HG03442 (cell line): ENCODE results near the gene RCOR1.

Experiments used
- ATAC-seq: cut with Tn5 transposase; IDR thresholded peaks from one replicate; pipeline ENCODE4 v1.9.1; 2021; ENCODE audit warnings: mild to moderate bottlenecking, moderate library complexity; ENCODE audit not compliant: unreplicated experiment

RCOR1 gene

DNA sequence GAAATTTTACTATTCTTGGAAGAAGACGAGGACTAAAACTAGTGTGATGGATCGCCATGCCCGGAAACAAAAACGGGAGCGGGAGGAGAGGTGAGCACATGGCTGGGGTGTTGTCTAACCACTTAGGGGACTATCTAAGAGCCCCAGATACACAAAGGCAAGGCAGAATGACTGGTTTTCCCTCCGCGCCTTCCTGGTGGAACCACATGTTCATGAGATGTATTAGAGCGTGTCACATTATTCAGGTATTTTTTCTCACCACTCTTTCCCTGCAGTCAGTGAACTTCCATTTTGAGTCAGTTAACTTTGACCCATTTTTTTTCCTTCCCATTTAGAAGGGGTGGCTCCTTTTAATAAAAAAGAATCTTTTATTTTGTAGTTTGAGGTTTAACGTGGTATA is 116.0 kb downstream of the RCOR1 start:
- peak; percentile 52 for ATAC-seq

DNA sequence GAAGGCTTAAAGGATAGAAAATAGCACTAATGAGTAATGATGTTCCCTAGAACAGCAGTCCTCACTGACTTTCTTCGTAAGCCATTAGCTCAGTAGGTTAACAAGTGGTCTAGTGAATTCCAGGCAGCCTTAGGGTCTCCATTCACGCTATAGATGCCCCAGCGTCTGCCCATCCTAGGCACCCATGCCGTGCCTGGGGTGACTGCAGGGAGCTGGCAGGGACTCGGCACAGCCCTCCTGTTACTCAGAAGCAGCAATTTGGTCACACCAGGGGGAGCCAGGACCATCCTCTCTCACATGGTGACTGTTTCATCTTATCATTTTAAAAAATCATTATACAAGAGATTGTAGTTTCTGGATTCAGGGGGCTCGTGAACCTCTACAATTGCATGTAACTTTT is 118.8 kb downstream of the RCOR1 start:
- ATAC-seq, result no peak

DNA sequence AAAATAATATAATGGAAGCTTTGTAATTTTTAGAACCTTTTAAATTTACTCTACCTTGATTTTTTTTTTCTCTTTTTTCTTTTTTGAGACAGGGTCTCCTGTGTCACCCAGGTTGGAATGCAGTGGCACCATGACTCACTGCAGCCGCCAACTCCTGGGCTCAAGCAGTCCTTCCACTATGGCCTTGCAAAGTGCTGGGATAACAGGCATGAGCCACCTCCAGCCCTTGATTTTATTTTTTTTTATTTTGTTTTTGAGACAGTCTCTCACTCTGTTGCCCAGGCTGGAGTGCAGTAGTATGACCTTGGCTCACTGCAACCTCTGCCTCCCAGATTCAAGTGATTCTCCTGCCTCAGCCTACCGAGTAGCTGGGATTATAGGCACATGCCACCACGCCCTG is 119.5 kb downstream of the RCOR1 start:
- ATAC-seq, result no peak

DNA sequence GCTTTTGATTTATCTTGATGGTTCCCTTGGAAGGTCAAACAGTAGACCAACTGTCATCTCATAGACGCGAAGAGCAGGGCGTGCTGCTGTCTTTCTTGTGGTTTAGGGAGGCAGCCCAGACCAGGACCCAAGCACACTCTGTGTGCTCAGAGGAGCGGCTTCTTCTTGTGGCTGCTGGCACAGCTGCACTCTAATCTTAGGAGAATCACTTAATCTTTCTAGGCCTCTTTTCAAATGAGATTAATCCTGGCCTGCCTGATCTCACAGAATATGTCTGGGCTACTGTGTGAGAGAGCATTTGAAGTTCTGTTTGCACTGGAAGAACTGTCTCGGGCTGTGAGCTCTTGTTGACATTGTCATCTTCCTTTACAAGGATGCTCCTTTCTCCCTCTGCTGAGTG is 124.8 kb downstream of the RCOR1 start:
- ATAC-seq, result no peak

DNA sequence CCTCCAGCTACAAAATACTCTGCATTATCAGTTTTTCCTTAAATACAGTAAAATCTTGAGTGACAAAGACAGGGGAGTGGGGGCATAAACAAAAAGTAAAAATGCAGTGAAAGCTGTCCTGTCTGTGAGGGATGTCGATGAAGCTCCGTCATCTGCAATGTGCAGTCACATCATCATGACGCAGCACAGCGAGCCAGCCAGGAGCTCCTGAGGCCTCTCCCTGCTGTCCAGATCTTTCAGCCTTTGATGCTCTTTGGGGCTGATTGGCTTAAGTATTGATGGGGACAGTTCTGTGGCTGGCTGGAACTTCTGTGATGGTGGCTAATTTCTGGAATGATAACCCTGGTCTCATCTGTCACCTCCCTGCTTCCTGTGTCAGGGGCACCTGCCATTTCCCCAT is 130.2 kb downstream of the RCOR1 start:
- ATAC-seq, result no peak

DNA sequence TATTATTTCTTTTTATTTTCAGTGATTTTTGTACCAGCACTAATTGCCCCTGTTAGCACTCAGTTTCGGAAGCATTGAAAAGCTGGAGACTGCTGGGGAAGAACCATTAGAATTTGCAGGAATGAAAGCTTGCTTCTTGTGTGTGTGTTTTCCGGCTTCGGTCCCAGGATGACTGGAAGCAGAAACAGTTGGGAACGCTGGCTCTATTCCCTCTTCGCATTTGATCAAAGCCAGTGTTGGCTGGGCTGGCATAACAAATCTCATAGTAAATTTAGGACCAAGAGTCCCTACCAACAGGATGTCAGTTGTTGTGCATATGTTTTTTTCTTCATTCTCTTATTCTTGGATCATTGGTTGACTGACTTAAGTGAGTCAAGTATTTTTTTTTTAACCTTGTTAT is 131.2 kb downstream of the RCOR1 start:
- ATAC-seq, result no peak

DNA sequence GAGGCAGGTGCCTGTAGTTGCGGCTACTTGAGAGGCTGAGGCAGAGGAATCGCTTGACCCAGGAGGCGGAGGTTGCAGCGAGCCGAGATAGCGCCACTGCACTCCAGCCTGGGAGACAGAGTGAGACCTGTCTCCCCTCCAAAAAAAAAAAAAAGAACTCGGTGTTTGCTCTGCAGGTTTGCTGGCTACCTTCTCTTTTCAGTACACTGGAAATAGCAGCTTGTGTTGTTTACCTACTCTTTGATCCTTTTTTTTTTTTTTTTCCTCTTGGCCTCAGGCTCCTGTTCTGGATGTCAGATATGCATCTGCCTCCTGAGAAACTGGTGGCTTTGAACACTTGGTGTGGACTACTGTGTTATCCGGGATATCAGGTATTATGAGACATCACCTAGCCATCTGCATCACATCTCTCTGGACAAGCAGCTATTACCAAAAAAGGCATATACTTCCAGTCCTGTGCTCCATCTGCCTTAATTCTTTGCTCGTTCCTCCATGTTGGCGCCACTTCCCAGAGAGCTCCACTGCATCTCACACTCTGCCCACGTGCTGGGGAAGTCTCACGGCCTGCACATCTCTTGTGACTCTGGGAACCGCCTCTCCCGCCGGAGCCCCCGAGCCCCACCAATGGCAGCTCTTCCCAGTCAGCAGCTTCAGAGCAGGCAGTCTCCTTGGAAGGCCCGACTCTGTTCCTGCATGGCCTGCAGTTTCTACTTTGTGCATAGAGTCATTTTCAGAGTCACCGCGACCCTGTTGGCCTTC is 133.9 kb downstream of the RCOR1 start:
- ATAC-seq, result no peak

DNA sequence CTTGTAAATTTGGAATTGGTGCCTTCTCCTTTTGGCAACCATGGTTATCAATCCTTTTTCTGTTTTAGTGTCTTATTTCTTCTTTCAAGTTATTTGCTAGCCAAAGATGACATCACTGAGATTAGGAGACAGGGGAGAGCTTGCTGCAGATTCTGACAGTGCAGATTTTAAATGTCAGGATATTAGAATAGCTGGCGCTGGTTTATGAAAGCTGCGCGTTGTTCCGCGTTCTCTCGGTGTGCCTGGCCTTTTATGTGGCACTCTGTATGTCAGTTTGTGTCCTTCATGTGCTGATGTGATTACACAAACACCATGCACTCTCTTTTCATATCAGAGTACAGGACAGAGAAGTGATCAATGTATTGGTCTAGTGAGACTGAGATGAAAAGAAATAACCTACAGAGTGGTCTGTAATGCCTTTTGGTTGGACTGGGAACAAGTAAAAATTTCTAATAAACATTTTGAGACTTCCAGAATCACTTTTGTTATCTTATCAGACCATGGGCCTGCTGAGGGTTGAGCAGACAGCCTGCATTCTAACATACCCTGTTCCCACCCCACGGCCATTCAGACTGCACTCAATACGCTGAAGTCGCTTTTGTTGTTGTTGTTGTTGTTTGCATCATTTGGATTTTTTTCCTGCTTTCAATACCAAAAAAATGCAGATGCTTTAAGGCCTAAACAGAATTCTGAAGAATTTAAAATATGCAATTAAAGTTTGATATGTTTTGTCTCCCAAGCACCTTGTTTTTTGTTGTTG is 135.1 kb downstream of the RCOR1 start:
- ATAC-seq, result no peak

DNA sequence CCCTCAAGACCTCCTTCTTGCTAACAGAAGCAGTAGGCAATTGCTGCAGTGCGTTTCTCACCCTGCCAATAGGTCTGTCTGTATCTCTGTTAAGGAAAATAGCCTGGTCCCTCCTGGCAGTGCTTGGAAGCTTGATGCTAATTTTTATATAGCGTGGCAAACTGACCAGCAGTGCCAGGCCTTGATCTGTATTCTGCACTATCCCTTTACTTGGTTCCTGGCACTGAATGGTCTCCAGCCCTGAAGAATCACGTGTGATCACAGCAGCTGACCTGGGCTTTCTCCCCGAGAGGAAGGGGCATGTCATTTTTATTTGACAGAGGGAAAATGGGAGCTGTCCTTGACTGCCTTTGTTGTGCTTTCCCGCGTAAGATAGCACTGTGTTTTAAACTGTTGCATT is 136.1 kb downstream of the RCOR1 start:
- ATAC-seq, result no peak

DNA sequence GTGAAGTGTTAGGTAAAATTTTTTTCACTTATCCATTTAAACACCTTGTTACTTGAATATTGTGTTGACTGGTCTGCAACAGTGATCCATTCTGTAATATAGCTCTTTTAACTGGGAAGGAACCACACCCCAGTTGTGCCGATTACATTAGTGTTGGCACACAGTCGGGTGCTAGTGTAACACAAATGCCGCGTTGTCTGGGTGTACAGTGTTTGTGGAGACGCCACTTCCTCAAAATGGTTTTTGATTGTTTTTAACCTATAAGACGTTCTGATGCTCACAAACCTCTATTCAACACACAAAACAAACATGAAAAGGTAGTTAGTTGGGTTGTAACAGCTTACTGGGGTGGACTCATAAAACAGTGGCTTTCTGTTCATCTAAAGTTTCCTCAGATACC is 136.8 kb downstream of the RCOR1 start:
- no peak for ATAC-seq

DNA sequence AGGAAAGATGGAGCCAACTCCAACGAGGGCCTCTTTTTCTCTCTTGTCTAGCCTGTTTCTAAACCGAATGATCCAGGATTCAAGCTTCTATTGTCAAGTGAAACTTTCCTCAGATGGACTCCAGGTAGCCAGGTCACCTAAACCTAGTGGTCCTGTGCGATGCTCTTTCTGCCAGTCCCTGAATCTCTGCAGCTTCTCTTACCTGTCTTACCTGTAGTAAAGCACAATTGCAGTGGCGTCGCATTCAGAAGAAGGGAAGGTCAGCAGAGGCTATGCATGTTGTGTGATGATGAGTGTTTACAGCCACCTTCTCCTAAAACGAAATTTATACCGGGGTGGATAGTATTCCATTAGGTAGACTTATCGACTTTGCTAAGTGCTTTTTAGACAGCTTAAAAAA is 137.4 kb downstream of the RCOR1 start:
- ATAC-seq, result no peak

DNA sequence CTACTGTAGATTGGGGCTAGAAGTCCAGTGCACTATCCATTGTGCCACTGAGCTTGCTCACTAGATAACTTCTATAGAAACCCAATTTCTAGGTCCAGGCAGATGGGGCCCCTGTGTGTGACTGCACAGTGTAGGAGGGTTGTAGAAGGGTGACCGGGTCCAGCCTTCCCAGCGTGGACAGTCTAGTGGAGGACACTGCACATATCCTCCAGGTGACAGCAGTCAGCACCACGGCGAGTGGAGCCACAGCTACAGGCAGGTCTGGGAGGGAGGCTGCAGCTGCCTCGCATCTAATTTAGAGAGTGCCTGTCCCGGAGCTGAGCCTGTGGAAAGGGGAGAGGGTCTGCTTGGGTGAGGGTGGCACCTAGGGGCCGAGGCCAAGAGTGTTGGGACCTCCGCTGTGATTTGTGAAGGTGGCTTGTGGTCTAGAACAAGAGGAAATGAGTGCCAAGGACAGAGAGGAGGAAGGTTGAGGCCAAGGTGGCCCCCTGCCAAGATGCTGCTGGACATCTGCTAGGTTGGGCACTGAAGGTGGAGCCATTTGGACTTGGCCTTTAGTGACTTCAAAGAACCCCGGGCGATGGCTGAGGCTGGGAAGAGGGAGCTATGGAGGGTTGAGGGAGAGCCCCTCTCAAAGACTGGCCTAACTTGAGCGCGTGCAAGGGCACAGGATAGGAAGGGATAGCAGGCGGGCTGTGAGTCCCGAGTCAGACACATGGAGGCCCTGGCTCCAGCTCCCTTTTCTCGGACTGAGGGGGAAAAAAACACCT is 138.8 kb downstream of the RCOR1 start:
- no peak for ATAC-seq

DNA sequence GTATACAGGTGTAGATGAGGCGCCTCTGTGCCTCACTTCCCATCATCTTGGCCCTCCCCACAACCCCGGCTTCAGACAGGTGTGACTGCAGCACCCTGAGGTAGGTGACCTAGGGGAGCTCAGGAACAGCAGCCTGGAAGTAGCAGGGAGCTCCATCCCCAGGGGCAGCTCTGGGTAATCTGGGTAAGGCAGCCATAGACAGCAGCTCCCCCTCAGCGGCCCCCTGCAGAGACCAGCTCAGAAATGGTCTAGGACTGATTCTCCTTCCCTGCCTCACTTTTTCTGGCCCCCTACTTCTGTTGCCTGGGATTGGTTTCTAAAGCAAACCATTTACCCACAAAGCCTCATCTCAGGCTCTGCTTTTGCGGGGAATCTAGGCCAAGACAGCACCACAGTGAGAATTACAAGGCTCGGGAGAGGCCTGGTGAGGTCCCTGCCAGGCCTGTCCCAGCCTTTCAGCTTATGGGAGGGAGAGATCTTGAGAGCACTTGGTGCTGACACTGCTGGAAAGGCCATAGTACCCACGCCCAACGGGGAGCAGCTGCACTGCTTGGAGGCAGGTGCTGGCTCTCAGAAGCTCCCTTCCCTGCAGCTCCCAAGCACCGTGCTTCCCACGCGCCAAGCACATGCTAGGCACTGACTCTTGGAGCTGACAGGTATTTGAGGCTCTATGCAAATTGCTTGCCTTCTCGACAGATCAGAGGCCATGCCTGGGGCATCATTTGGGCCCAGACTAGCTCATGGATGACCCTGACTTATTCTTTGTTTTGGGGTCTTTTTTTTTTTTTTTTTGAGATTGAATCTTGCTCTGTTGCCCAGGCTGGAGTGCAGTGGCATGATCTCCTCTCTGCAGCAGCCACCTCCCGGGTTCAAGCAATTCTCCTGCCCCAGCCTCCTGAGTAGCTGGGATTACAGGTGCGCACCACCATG is 139.7 kb downstream of the RCOR1 start:
- no peak for ATAC-seq

DNA sequence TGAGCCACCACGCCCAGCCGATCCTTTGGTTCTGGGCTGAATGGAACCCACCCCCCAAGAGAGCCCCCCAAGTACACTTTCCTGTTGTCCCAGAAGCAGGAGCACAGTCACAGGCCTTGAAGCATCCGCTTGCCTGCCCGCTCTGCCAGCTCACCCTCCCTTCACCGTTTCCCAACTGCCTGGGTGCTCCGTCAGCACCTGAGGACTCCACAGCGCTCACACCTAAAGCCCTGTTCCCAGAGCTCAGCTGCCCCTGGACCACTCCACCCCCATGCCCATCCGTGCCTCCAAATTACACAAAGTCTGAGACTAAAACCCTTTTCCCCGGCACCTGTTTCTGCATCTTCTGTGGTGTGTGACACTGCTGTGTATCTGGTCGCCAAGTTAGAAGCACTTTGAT is 140.5 kb downstream of the RCOR1 start:
- ATAC-seq, result no peak

DNA sequence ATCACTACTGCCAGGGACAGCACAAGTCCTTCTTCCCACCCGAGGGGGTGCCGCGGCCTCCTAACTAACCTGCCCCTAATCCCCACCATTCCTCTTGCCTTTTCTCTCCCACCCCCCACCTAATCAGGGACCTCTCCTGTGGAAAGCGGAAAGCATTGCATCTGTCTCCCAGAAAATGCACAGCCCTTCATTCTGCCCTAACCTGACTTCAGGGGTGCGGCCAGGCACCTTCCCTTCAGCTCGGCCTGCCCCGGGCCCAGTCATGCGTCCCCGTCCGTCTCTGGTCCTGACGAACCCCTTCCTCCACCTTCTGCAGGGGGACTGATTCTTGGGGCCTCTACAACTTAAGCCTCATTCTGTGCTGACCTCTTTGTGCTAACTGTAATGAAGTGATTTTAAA is 140.9 kb downstream of the RCOR1 start:
- ATAC-seq, result no peak

DNA sequence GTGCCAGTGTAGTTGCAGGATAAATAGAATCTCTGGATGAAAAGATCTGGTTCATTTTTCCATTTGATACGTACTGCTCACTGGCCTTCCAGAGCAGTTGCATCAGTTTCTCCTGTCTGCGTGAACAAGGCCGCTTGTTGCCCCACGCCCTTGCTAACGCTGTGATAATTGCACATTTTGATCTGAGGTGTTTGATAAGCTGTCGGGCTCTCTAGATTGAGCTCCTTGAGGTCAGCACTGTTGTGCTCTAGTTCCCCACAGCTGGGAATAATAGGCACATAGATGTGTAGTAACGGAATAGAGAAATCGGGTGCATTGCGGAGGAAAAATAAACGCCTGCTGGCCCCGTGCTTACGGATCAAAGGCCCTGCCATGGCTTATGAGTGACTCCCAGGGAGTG is 142.0 kb downstream of the RCOR1 start:
- no peak for ATAC-seq

DNA sequence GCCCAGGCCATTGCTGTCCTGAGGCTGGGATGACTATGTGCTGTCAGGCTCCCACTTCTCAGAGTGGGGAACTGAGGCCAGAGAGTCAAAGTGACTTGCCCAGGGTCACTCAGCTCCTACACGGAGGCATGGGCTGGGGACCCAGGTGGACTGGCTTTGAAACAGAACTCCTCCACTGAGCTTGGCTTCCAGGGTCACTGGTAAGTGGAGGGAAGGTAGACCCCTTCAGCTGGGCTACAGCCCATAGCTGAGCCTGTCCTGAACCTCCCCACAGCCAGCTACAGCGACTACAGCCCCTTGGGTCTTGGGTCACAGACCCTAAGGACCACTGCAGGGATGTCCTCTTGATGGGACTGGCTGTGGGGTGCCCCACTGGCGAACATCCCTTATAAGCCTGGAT is 144.5 kb downstream of the RCOR1 start:
- ATAC-seq, result no peak

DNA sequence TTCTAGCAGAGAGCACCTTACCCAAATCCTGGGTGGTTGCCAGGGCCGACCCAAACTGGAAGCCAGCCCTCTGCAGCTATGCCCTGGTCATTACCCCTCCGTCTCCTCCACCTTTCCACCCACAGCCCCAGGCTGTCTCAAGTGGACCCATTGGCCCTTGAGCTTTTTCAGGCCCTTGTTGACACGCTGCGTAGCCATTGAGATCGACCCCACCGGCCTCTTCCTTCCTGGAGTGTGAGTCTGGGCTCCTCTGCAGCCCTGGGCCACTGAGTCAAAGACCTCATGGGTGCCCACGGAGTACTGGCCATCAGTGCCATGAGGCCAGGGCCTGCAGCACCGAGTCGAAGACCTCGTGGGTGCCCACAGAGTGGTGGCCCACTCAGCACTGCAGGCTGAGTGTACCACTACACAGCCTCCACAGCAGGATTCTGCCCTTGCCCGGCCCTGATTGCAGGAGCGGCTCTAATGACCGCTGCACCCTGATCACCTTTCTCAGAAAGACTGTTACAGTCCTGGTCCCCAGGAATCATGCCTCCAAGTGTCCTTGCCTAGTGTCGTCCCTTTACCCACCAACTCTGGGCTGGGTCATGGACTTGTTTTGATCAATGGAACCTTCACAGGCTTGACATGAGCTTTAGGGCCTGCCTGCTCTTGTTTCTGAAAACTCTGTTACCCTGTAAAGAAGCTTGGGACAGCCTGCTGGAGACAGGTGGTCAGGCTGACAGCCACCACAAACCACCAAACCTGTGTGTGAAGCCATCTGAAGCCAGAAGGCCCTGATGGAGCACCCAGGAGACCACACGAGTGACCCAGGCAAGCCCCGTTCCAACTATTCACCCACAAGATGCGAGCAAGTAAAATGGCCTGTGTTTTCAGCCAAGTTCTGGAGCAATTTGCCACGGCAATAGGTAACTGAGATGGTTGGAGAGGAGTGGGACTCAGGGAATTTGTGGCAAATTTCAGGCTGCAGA is 145.2 kb downstream of the RCOR1 start:
- ATAC-seq, result no peak

DNA sequence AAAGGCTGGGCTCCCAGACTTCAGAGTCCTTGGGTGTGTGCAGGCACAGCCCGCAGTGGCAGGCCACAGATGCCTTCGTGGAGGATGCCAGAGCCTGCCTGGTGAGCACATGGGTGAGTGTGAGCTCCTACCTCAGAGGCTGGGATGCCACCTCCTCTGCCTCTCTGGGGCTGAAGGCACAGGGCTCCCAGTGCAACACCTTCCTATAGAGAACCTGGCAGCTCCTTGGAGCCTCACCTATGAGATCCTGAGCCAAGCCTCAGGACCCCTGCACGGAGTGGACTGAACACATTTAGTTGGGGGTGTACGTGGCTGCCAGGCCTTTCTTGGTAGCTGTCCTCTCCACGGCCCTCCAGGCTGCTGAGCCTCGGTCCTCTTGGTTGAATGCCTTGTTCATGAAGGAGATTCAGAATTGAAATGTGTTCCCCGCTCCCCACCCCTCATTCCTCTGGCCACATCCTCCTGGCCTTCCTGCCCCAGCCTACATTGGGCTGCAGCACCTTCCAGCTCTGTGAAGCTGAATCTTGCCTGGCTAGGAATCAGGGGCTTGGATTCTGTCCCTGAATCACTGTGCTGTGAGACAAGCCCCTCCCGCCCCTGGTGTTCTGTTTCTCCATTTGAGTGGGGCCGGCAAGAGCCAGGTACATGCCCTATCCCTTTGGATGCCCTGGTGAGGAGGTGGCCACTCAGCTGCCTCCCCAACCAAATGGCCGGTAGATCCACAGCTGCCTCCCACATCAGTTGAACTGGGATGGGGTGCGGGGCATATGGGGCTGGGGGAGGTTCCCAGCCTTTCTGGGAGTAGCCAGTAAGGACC is 146.1 kb downstream of the RCOR1 start:
- no peak for ATAC-seq
